Heart right ventricle (tissue), 16 donors: Measurements from ENCODE around the gene PHRF1. TPM values are rescaled to one million over a fixed set of nuclear protein-coding genes. Genes with fewer than 3 reads are reported as not detected.

Experiments
- ATAC-seq, 8 donors: fragments of 200-7000 bp; cut with Tn5 transposase; one replicate each; pipeline ENCODE4 v1.9.1; 2020; ENCODE audit warnings: mild to moderate bottlenecking in 8 of 8, moderate library complexity in 8 of 8, moderate number of reproducible peaks in 1 of 8
- DNase-seq, 2 donors: peaks; one replicate each; pipeline ENCODE4 v3.0.0-alpha.2; 2020
- H3K27ac ChIP-seq, 10 donors: fragments of 200-600 bp; sonication (generic) in 2 of 10; one replicate each; pipeline versions ENCODE4 v1.5.0 to v1.8.0; 2020 to 2022; ENCODE audit warnings: mild to moderate bottlenecking in 3 of 10
- H3K27me3 ChIP-seq, 7 donors: fragments of 200-600 bp; one replicate each; pipeline ENCODE4 v1.8.0; 2021 to 2022; ENCODE audit warnings: mild to moderate bottlenecking in 2 of 7
- H3K36me3 ChIP-seq, 9 donors: fragments of 200-600 bp; sonication (generic) in 1 of 9; one replicate each; pipeline versions ENCODE4 v1.5.0 to v1.8.0; 2020 to 2022; ENCODE audit warnings: mild to moderate bottlenecking in 2 of 9
- H3K4me1 ChIP-seq, 9 donors: fragments of 200-600 bp; sonication (generic) in 1 of 9; one replicate each; pipeline versions ENCODE4 v1.5.0 to v1.8.0; 2020 to 2022; ENCODE audit warnings: mild to moderate bottlenecking in 4 of 9
- H3K4me3 ChIP-seq, 10 donors: fragments of 200-600 bp; sonication (generic) in 2 of 10; one replicate each; pipeline versions ENCODE4 v1.5.0 to v1.8.0; 2020 to 2022; ENCODE audit warnings: mild to moderate bottlenecking in 7 of 10, moderate library complexity in 2 of 10
- H3K9me3 ChIP-seq, 11 donors: fragments of 200-600 bp in 10 of 11; sonication (generic) in 2 of 11; one replicate each; pipeline versions ENCODE4 v1.5.0 to v1.8.0; 2013 to 2022; ENCODE audit warnings: mild to moderate bottlenecking in 2 of 11, control low read depth in 1 of 11, moderate library complexity in 1 of 11
- WGBS, 2 donors: extraction: QIAGEN DNeasy Blood & Tissue Kit; methylation state at CpG; one replicate each; pipeline ENCODE4 v1.1.7; 2013; ENCODE audit warnings: inconsistent platforms in 1 of 2; 5-methylcytosine and 5-hydroxymethylcytosine counted together
- intact Hi-C, 10 donors: fragments of 100-400 bp; cut with DNase I; formaldehyde crosslinking; loops; one replicate each; pipeline versions ENCODE4 v1.11.1 to v1.14.2; 2022
- polyA plus RNA-seq, 2 donors: library from polyadenylated mRNA; stranded (reverse); fragments of 200-250 nt; gene quantifications; one replicate each; pipeline ENCODE4 v1.2.3, GENCODE V29; 2013
- total RNA-seq, 10 donors: library from RNA; stranded (reverse); fragmentation: NEBNext Ultra II Directional in 3 of 10; extraction: Animal tissue kit (Norgen Biotek cat#: 25700) in 3 of 10; gene quantifications; one replicate each; pipeline versions ENCODE4 v1.2.1 to v1.2.4, GENCODE V29; 2021 to 2023
- TF ChIP-seq, protein P1 (sequence below), 9 donors: fragments of 200-600 bp; sonication (generic) in 2 of 9; IDR thresholded peaks; one replicate each; pipeline versions ENCODE4 v1.5.0 to v1.8.0; 2021 to 2022; ENCODE audit warnings: antibody characterized with exemption in 9 of 9, mild to moderate bottlenecking in 5 of 9, moderate library complexity in 1 of 9
- donor health status: Arrhythmogenic right ventricular cardiomyopathy.
- donor health status: ischemic (EF 13 %, LVEDD 7.1; RV severe dilation, severe dysfunction).
- donor health status: healthy with polysubstance abuse.
- donor health status: DM: no; HTN: yes; CAD: no.
- donor health status: DM: no; HTN: no; CAD: no.
- donor health status: ischemic (EF 25% LVEDD 6.9; RV normal size, moderate dysfunction).
- donor health status: ischemic (EF 25% LVEDD 5.7; RV mildly dilated, moderate dysfunction).
- donor health status: healthy.
- donor health status: DM: yes; HTN: yes; CAD: no.
- donor health status: Ischemic cardiomyopathy.
- donor health status: ischemic (EF 35%, LVEDD 5.7; RV mildly dilated, moderate dysfunction).
- donor health status: nonischemic (EF 11% LVEDD 7.7; RV severe dilation, severe dysfunction).
- donor health status: DM: yes; HTN: yes; CAD: no.
- donor health status: PGD.
- donor health status: ischemic (EF 29% LVEDD 5.4; RV normal size, mild dysfunction).
- donor health status: nonischemic (EF 23%, LVEDD 6.1; RV moderate dilation, normal function).

PHRF1 gene
- total and polyA plus RNA-seq, 12 donors, result 10.5 to 23.0 (median 18.5) TPM

DNA sequence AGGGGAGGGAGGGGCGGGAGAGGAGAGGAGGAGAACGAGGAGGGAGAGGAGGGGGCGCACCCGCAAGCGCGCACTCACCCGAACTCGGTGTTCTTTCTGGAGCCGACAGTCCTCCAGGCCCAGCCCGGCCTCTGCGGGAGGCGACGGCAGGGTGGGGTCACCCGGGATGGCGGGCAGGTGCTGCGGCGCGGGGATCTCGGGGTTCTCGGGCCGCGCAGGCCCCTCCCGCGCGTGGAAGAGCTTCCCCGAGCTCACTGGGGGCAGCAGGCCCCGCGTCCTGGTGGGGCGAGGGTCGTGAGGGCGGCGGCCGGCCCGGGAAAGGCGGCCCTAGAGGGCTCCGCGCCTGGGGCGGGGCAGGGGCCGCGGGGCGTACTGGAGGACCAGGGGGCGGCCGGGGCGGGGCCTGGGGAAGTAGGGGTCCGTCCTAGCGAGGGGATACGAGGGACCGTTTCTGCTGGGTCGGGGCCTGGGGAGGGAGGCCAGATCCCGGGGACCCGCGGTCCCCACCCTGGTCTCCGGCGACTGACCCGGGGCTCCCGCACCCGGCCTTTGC, 21.0 kb upstream of the PHRF1 start:
- DNase-seq (no peak), ATAC-seq (no peak)
- Histone ChIP-seq H3K27ac (no peak overlapping the region), H3K27me3 (peaks cover 31 to 96% (median 77%) of the 10 kb centered on the region in 7 donors), H3K36me3 (no peaks in the 10 kb centered on the region), H3K4me1 (peaks cover 7 to 23% (median 18%) of the 10 kb centered on the region in 9 donors), H3K9me3 (no peaks in the 10 kb centered on the region), H3K4me3 (peak overlapping the region in 5 of 10 donors; percentile 12 to 44 (median 25))
- TF ChIP-seq, protein P1, sequence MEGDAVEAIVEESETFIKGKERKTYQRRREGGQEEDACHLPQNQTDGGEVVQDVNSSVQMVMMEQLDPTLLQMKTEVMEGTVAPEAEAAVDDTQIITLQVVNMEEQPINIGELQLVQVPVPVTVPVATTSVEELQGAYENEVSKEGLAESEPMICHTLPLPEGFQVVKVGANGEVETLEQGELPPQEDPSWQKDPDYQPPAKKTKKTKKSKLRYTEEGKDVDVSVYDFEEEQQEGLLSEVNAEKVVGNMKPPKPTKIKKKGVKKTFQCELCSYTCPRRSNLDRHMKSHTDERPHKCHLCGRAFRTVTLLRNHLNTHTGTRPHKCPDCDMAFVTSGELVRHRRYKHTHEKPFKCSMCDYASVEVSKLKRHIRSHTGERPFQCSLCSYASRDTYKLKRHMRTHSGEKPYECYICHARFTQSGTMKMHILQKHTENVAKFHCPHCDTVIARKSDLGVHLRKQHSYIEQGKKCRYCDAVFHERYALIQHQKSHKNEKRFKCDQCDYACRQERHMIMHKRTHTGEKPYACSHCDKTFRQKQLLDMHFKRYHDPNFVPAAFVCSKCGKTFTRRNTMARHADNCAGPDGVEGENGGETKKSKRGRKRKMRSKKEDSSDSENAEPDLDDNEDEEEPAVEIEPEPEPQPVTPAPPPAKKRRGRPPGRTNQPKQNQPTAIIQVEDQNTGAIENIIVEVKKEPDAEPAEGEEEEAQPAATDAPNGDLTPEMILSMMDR (IDR thresholded peaks at IDR 0.05), result no peak
- WGBS, 2 donors, result 2% methylated on average over 42 to 56 of the region's 57 CpGs
- intact Hi-C loops, result loop anchor here in 9 of 10 donors (1.0 to 5.0 kb wide), 5 partner anchors 167 to 173 kb away; no protein-coding TSS in a partner anchor

DNA sequence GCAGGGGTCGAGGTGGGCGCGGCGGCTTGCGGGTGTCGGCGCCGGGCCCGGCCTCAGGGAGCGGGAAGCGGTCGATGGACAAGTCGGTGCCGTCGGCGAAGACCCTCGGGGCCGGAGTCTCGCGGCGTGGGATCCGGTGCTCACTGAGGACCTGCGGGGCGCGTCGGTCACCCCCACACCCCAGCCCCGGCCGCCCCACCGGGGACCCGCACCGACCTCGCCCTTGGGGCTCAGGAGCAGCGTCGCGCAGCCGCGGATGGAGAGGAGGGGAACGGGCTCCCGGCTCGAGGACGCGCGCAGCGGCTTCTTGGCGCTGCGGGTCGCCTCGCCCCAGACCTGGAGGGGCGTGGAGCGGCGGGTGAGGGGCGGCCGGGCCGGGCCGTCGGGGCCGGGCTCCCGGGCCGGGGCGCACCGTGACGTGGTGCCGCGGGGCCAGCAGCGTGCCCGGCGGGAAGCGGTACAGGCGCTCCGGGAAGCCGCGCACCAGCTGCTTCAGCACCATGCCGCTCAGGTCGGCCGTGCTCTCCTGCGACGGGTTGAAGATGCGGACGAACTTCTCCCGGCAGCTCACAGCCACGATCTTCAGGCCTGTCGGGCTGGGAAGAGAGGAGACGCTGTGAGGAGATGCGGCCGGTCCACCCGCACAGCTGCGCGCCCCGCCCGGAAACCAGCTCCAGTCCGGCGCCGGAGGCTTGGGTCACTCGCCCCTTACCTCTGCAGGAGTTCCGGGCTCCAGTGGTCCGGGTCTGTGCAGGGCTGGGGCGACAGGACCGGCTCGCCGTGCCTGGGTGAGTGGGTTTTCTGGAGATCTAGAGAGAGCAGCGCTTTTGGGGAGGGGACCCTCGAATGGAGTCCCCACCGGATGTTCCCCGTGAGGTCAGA, 20.2 kb upstream of the PHRF1 start:
- DNase-seq (no peak), ATAC-seq (no peak)
- no peak overlapping the region for H3K27ac ChIP-seq
- no peaks in the 10 kb centered on the region for H3K36me3 ChIP-seq
- no peaks in the 10 kb centered on the region for H3K9me3 ChIP-seq
- TF ChIP-seq, protein P1 (IDR thresholded peaks at IDR 0.05), result no peak
- peak overlapping the region in 3 of 10 donors; percentile 12 to 44 (median 22) for H3K4me3 ChIP-seq
- peaks cover 8 to 26% (median 21%) of the 10 kb centered on the region in 9 donors for H3K4me1 ChIP-seq
- peaks cover 31 to 90% (median 73%) of the 10 kb centered on the region in 7 donors for H3K27me3 ChIP-seq
- 5% methylated on average over 87 to 104 of the region's 104 CpGs for WGBS, 2 donors
- intact Hi-C loops, result loop anchor here in 9 of 10 donors (1.0 to 5.0 kb wide), 5 partner anchors 166 to 173 kb away; no protein-coding TSS in a partner anchor

DNA sequence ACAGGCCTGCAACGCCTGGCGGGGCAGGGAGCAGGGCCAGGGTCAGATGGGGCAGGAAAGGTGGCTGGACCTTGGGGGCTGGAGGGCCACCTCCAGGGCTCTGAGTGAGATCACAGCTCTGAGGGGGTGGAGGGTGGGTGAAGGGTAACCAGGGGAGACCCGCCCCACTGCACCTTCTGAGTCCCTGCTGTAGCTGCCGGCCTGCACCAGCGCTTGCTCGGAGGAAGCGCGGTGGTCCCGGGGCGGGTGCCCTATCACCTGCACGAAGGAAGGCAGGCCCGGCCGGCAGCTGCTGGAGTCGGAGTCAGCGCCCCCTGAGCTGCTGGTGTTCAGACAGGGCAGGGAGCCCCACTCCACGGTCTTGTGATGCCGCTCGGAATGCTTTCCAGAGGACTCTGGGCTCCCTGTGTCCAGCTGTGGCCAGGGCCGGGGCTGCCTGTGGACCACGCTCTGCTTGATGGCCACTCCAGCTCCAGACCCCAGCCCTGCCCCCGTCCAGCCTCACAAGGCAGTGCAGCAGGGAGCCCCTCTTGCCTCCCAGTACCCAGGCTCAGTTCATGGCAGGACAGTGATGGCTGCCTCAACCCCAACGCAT, 19.5 kb upstream of the PHRF1 start:
- Histone ChIP-seq H3K4me1 (peaks cover 12 to 33% (median 28%) of the 10 kb centered on the region in 9 donors), H3K36me3 (no peaks in the 10 kb centered on the region), H3K4me3 (no peak overlapping the region), H3K9me3 (no peaks in the 10 kb centered on the region), H3K27ac (no peak overlapping the region), H3K27me3 (peaks cover 31 to 83% (median 71%) of the 10 kb centered on the region in 7 donors)
- ATAC-seq (no peak), DNase-seq (no peak)
- TF ChIP-seq, protein P1 (IDR thresholded peaks at IDR 0.05), result no peak
- intact Hi-C loops, result loop anchor here in 5 of 10 donors (5.0 kb wide), 2 partner anchors 166 to 171 kb away; no protein-coding TSS in a partner anchor
- WGBS, 2 donors, result 68 to 69% methylated on average over 22 of the region's 22 CpGs
